ENCODE results near the gene GALNT17.

Gene GALNT17

DNA sequence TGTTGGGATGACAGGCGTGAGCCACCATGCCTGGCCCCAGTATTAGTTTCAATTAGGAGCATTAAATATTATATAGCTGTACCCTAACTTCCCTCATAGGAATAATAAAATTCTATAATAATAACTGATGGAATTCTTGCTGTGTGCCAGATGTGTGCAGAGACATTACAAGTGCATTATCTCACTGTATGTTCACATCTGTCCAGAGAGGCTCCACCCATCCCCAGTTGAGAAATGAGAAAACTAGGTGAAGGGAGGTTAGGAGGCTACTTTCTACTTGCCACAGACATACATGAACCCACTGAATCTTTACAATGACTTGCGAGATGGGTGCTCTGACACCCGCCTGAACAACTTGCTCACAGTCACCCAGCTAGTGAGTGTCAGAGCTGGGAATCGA is 3.2 kb downstream of the GALNT17 start:
- Histone ChIP-seq H3K27me3 (ENCODE audit: insufficient read depth, low read length) (peaks cover 19% of the 10 kb centered on the region), H3K79me2 (ENCODE audit: control insufficient read depth, insufficient read depth, low read length, poor library complexity) (no peaks in the 10 kb centered on the region), H3K79me1 (ENCODE audit: low read length) (peaks cover 1% of the 10 kb centered on the region), H3K9me3 (ENCODE audit: insufficient read depth, low read depth, low read length) (peaks cover 4% of the 10 kb centered on the region), H3K9ac (ENCODE audit: low read length) (no peak overlapping the region), H3K4ac (ENCODE audit: low read depth, low read length) (no peak overlapping the region), H2BK120ac (ENCODE audit: insufficient read depth, low read length, poor library complexity) (no peak overlapping the region), H4K12ac (ENCODE audit: low read depth, low read length) (no peak overlapping the region), H2AK5ac (ENCODE audit: low read length) (no peak overlapping the region), H4K91ac (ENCODE audit: low read depth, low read length) (no peak overlapping the region), H3K27ac (ENCODE audit: low read depth, low read length) (no peak overlapping the region), H3K14ac (ENCODE audit: low read length) (no peak overlapping the region), H3K4me2 (ENCODE audit: low read length) (no peak overlapping the region), H3K18ac (ENCODE audit: low read length) (no peak overlapping the region), H3K36me3 (ENCODE audit: control insufficient read depth in 1 of 2, insufficient read depth in 2 of 2, low read length in 2 of 2) (no peaks in the 10 kb centered on the region), H3K23ac (ENCODE audit: low read length) (no peak overlapping the region), H2BK12ac (ENCODE audit: low read length) (no peak overlapping the region), H2BK5ac (ENCODE audit: low read depth, low read length, poor library complexity) (no peak overlapping the region), H2AFZ (ENCODE audit: insufficient read depth, low read length, poor library complexity) (no peak overlapping the region), H3K4me3 (ENCODE audit: low read depth, low read length) (no peak overlapping the region), H4K8ac (ENCODE audit: low read depth, low read length) (no peak overlapping the region), H3K4me1 (ENCODE audit: control insufficient read depth in 1 of 2, insufficient read depth in 2 of 2, low read length in 2 of 2) (peaks cover 5 to 10% of the 10 kb centered on the region in 2 experiments)
- no CpG with 5 or more reads among the region's 4 CpGs for WGBS (ENCODE audit: extremely low coverage, insufficient coverage, insufficient read length)
- DNase-seq = no peak

- no peak overlapping the region for H3K27ac ChIP-seq (ENCODE audit: low read depth, low read length)
- H2BK5ac ChIP-seq (ENCODE audit: low read depth, low read length, poor library complexity) = no peak overlapping the region
- no peak overlapping the region for H3K14ac ChIP-seq (ENCODE audit: low read length)
- no peak overlapping the region for H2AFZ ChIP-seq (ENCODE audit: insufficient read depth, low read length, poor library complexity)
- no peak overlapping the region for H2AK5ac ChIP-seq (ENCODE audit: low read length)
- no peak overlapping the region for H3K23ac ChIP-seq (ENCODE audit: low read length)
- no peaks in the 10 kb centered on the region for H3K36me3 ChIP-seq (ENCODE audit: control insufficient read depth in 1 of 2, insufficient read depth in 2 of 2, low read length in 2 of 2)
- no peaks in the 10 kb centered on the region for H3K79me2 ChIP-seq (ENCODE audit: control insufficient read depth, insufficient read depth, low read length, poor library complexity)
- H4K91ac ChIP-seq (ENCODE audit: low read depth, low read length) = no peak overlapping the region
- H3K27me3 ChIP-seq (ENCODE audit: insufficient read depth, low read length) = peaks cover 19% of the 10 kb centered on the region
- H4K8ac ChIP-seq (ENCODE audit: low read depth, low read length) = no peak overlapping the region
- no peak overlapping the region for H2BK120ac ChIP-seq (ENCODE audit: insufficient read depth, low read length, poor library complexity)
- no CpG with 5 or more reads among the region's 4 CpGs for WGBS (ENCODE audit: extremely low coverage, insufficient coverage, insufficient read length)
- H4K12ac ChIP-seq (ENCODE audit: low read depth, low read length) = no peak overlapping the region
- H3K9me3 ChIP-seq (ENCODE audit: insufficient read depth, low read depth, low read length) = peaks cover 4% of the 10 kb centered on the region
- H3K4me2 ChIP-seq (ENCODE audit: low read length) = no peak overlapping the region
- H3K9ac ChIP-seq (ENCODE audit: low read length) = no peak overlapping the region
- H3K4me1 ChIP-seq (ENCODE audit: control insufficient read depth in 1 of 2, insufficient read depth in 2 of 2, low read length in 2 of 2) = peaks cover 5 to 10% of the 10 kb centered on the region in 2 experiments
- no peak overlapping the region for H2BK12ac ChIP-seq (ENCODE audit: low read length)
- H3K4me3 ChIP-seq (ENCODE audit: low read depth, low read length) = no peak overlapping the region
- H3K79me1 ChIP-seq (ENCODE audit: low read length) = peaks cover 1% of the 10 kb centered on the region
- DNase-seq = no peak
- H3K4ac ChIP-seq (ENCODE audit: low read depth, low read length) = no peak overlapping the region
- no peak overlapping the region for H3K18ac ChIP-seq (ENCODE audit: low read length)
These were observed 3.7 kb downstream of the GALNT17 start for GRCh38 chr7:71135663-71136062.

GRCh38 chr7:71137479-71137878 is 5.5 kb downstream of the GALNT17 start:
- no peak overlapping the region for H4K8ac ChIP-seq (ENCODE audit: low read depth, low read length)
- no peak overlapping the region for H3K27ac ChIP-seq (ENCODE audit: low read depth, low read length)
- H4K91ac ChIP-seq (ENCODE audit: low read depth, low read length) = no peak overlapping the region
- H3K4me2 ChIP-seq (ENCODE audit: low read length) = no peak overlapping the region
- H2AFZ ChIP-seq (ENCODE audit: insufficient read depth, low read length, poor library complexity) = no peak overlapping the region
- no peaks in the 10 kb centered on the region for H3K36me3 ChIP-seq (ENCODE audit: control insufficient read depth in 1 of 2, insufficient read depth in 2 of 2, low read length in 2 of 2)
- H3K79me1 ChIP-seq (ENCODE audit: low read length) = no peaks in the 10 kb centered on the region
- WGBS (ENCODE audit: extremely low coverage, insufficient coverage, insufficient read length) = no CpG with 5 or more reads among the region's 7 CpGs
- H3K23ac ChIP-seq (ENCODE audit: low read length) = no peak overlapping the region
- H3K14ac ChIP-seq (ENCODE audit: low read length) = no peak overlapping the region
- no peak for DNase-seq
- H3K18ac ChIP-seq (ENCODE audit: low read length) = no peak overlapping the region
- no peak overlapping the region for H2BK12ac ChIP-seq (ENCODE audit: low read length)
- H2BK120ac ChIP-seq (ENCODE audit: insufficient read depth, low read length, poor library complexity) = no peak overlapping the region
- H3K4me1 ChIP-seq (ENCODE audit: control insufficient read depth in 1 of 2, insufficient read depth in 2 of 2, low read length in 2 of 2) = peaks cover 2 to 6% of the 10 kb centered on the region in 2 experiments
- H3K4ac ChIP-seq (ENCODE audit: low read depth, low read length) = no peak overlapping the region
- H3K79me2 ChIP-seq (ENCODE audit: control insufficient read depth, insufficient read depth, low read length, poor library complexity) = no peaks in the 10 kb centered on the region
- H3K9me3 ChIP-seq (ENCODE audit: insufficient read depth, low read depth, low read length) = peaks cover 4% of the 10 kb centered on the region
- no peak overlapping the region for H4K12ac ChIP-seq (ENCODE audit: low read depth, low read length)
- no peak overlapping the region for H2AK5ac ChIP-seq (ENCODE audit: low read length)
- no peak overlapping the region for H2BK5ac ChIP-seq (ENCODE audit: low read depth, low read length, poor library complexity)
- no peak overlapping the region for H3K9ac ChIP-seq (ENCODE audit: low read length)
- peaks cover 9% of the 10 kb centered on the region for H3K27me3 ChIP-seq (ENCODE audit: insufficient read depth, low read length)
- no peak overlapping the region for H3K4me3 ChIP-seq (ENCODE audit: low read depth, low read length)

DNA sequence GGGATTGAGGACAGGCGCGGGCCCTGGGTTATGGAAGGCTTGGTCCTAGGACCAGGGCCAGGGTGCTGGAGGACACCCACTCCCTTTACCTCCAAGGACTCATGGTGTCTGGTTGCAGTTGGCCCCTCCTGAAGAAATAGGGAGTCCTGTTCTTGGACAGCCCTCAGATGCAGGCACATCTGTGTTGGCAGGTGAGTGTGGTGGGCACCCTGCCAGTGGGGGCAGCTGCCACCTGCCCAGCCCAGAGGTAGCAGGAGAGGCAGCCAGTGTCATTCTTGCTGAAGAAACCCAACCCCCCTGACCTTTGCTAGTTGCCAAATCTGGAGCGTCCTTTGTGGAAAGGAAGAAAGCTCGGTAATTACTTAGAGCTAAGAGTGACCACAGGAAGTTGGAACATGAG is 8.3 kb downstream of the GALNT17 start:
- Histone ChIP-seq H3K14ac (ENCODE audit: low read length) (no peak overlapping the region), H4K91ac (ENCODE audit: low read depth, low read length) (no peak overlapping the region), H2BK12ac (ENCODE audit: low read length) (no peak overlapping the region), H3K27ac (ENCODE audit: low read depth, low read length) (no peak overlapping the region), H3K79me2 (ENCODE audit: control insufficient read depth, insufficient read depth, low read length, poor library complexity) (no peaks in the 10 kb centered on the region), H3K9ac (ENCODE audit: low read length) (no peak overlapping the region), H4K8ac (ENCODE audit: low read depth, low read length) (no peak overlapping the region), H2BK5ac (ENCODE audit: low read depth, low read length, poor library complexity) (no peak overlapping the region), H2AFZ (ENCODE audit: insufficient read depth, low read length, poor library complexity) (no peak overlapping the region), H2BK120ac (ENCODE audit: insufficient read depth, low read length, poor library complexity) (no peak overlapping the region), H3K23ac (ENCODE audit: low read length) (no peak overlapping the region), H3K18ac (ENCODE audit: low read length) (no peak overlapping the region), H3K4me1 (ENCODE audit: control insufficient read depth in 1 of 2, insufficient read depth in 2 of 2, low read length in 2 of 2) (no peaks in the 10 kb centered on the region), H2AK5ac (ENCODE audit: low read length) (no peak overlapping the region), H3K9me3 (ENCODE audit: insufficient read depth, low read depth, low read length) (peaks cover 2% of the 10 kb centered on the region), H3K36me3 (ENCODE audit: control insufficient read depth in 1 of 2, insufficient read depth in 2 of 2, low read length in 2 of 2) (no peaks in the 10 kb centered on the region), H4K12ac (ENCODE audit: low read depth, low read length) (no peak overlapping the region), H3K4ac (ENCODE audit: low read depth, low read length) (no peak overlapping the region), H3K4me2 (ENCODE audit: low read length) (no peak overlapping the region), H3K27me3 (ENCODE audit: insufficient read depth, low read length) (no peaks in the 10 kb centered on the region), H3K79me1 (ENCODE audit: low read length) (no peaks in the 10 kb centered on the region), H3K4me3 (ENCODE audit: low read depth, low read length) (no peak overlapping the region)
- no CpG with 5 or more reads among the region's 4 CpGs for WGBS (ENCODE audit: extremely low coverage, insufficient coverage, insufficient read length)
- no peak for DNase-seq
